Adrenal gland (tissue), 5 donors: Measurements from ENCODE around the gene FTSJ1.

Source experiments
- POLR2A ChIP-seq, 2 donors: fragments of 450-650 bp; IDR thresholded peaks; one replicate each; pipeline ENCODE4 v1.6.1; 2017; ENCODE audit warnings: antibody characterized with exemption in 2 of 2, mild to moderate bottlenecking in 2 of 2, moderate library complexity in 1 of 2
- TF ChIP-seq, protein P1 (sequence below), 6 experiments: fragments of 450-650 bp in 4 of 6; fragments of 200-600 bp in 2 of 6; sonication (generic) in 1 of 6; IDR thresholded peaks; 1 replicate in 5 of 6; 2 replicates in 1 of 6; pipeline versions ENCODE4 v1.5.1 to v1.8.0; 2016 to 2021; ENCODE audit warnings: antibody characterized with exemption in 6 of 6, mild to moderate bottlenecking in 2 of 6, moderate library complexity in 1 of 6
- donor health status: DM: no; HTN: no; CAD: no.

DNA sequence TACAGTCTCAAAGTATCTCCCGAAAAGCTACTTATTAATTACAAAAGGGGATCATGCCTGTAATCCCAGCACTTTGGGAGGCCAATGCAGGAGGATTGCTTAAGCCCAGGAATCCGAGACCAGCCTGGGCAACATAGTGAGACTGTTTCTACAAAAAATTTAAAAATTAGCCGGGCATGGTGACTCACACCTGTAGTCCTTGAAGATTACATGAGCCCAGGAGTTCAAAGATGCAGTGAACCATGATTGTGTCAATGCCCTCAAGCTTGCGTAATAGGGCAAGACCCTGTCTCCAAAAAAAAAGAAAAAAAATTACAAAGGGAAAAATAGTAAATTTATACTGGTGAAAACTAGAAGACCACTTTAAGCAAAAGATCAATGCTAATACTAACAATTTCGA lies 29.5 kb downstream of the FTSJ1 start:
- TF ChIP-seq, protein P1, sequence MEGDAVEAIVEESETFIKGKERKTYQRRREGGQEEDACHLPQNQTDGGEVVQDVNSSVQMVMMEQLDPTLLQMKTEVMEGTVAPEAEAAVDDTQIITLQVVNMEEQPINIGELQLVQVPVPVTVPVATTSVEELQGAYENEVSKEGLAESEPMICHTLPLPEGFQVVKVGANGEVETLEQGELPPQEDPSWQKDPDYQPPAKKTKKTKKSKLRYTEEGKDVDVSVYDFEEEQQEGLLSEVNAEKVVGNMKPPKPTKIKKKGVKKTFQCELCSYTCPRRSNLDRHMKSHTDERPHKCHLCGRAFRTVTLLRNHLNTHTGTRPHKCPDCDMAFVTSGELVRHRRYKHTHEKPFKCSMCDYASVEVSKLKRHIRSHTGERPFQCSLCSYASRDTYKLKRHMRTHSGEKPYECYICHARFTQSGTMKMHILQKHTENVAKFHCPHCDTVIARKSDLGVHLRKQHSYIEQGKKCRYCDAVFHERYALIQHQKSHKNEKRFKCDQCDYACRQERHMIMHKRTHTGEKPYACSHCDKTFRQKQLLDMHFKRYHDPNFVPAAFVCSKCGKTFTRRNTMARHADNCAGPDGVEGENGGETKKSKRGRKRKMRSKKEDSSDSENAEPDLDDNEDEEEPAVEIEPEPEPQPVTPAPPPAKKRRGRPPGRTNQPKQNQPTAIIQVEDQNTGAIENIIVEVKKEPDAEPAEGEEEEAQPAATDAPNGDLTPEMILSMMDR (IDR thresholded peaks at IDR 0.05): no peak
- TF ChIP-seq POLR2A (IDR thresholded peaks at IDR 0.05): no peak
